ENCODE measurements around the gene IDI2.
"Not testable (repeated sequence)": the region's sequence is repeated elsewhere in the genome, so short reads cannot be mapped to it uniquely, and the experiment has no call there.

IDI2 gene

GRCh38 chr10:1047937-1048336 lies 22.3 kb upstream of the IDI2 start:
- DNase-seq (ENCODE audit: low read depth in 2 of 2) = no peak

- DNase-seq (ENCODE audit: low read depth in 2 of 2) = no peak
Observed at GRCh38 chr10:1045415-1045814, 19.8 kb upstream of the IDI2 start.

- DNase-seq (ENCODE audit: low read depth in 2 of 2) = no peak
Observed at GRCh38 chr10:1044964-1045363, 19.3 kb upstream of the IDI2 start.

GRCh38 chr10:1044146-1044545 lies 18.5 kb upstream of the IDI2 start:
- no peak for DNase-seq (ENCODE audit: low read depth in 2 of 2)

GRCh38 chr10:1043532-1043995 lies 17.9 kb upstream of the IDI2 start:
- DNase-seq (ENCODE audit: low read depth in 2 of 2) = no peak

- no peak for DNase-seq (ENCODE audit: low read depth in 2 of 2)
Observed at GRCh38 chr10:1041514-1041913, 15.9 kb upstream of the IDI2 start.

- no peak for DNase-seq (ENCODE audit: low read depth in 2 of 2)
Observed at GRCh38 chr10:1040133-1040532, 14.5 kb upstream of the IDI2 start.

GRCh38 chr10:1038769-1039168 lies 13.1 kb upstream of the IDI2 start:
- DNase-seq (ENCODE audit: low read depth in 2 of 2) = not testable (repeated sequence)

GRCh38 chr10:1037098-1037497 lies 11.4 kb upstream of the IDI2 start:
- DNase-seq (ENCODE audit: low read depth in 2 of 2) = no peak

- no peak for DNase-seq (ENCODE audit: low read depth in 2 of 2)
Observed at GRCh38 chr10:1036341-1036791, 10.7 kb upstream of the IDI2 start.

- DNase-seq (ENCODE audit: low read depth in 2 of 2) = no peak
Observed at GRCh38 chr10:1035201-1035600, 9.5 kb upstream of the IDI2 start.

- no peak for DNase-seq (ENCODE audit: low read depth in 2 of 2)
Observed at GRCh38 chr10:1034758-1035157, 9.1 kb upstream of the IDI2 start.

- no peak for DNase-seq (ENCODE audit: low read depth in 2 of 2)
Observed at GRCh38 chr10:1033601-1034000, 7.9 kb upstream of the IDI2 start.

GRCh38 chr10:1029838-1030237 lies 4.2 kb upstream of the IDI2 start:
- DNase-seq (ENCODE audit: low read depth in 2 of 2) = no peak

GRCh38 chr10:1026578-1026977 lies 919 bp upstream of the IDI2 start:
- no peak for DNase-seq (ENCODE audit: low read depth in 2 of 2)

GRCh38 chr10:1024103-1024502 lies 1.6 kb downstream of the IDI2 start:
- no peak for DNase-seq (ENCODE audit: low read depth in 2 of 2)

GRCh38 chr10:1022413-1022812 lies 3.2 kb downstream of the IDI2 start:
- no peak for DNase-seq (ENCODE audit: low read depth in 2 of 2)

- no peak for DNase-seq (ENCODE audit: low read depth in 2 of 2)
Observed at GRCh38 chr10:1020958-1021357, 4.7 kb downstream of the IDI2 start.

- no peak for DNase-seq (ENCODE audit: low read depth in 2 of 2)
Observed at GRCh38 chr10:1020460-1020859, 5.2 kb downstream of the IDI2 start.

- DNase-seq (ENCODE audit: low read depth in 2 of 2) = no peak
Observed at GRCh38 chr10:1019362-1019761, 6.3 kb downstream of the IDI2 start.

GRCh38 chr10:1015688-1016087 lies 10.0 kb downstream of the IDI2 start:
- no peak for DNase-seq (ENCODE audit: low read depth in 2 of 2)

GRCh38 chr10:1011696-1012095 lies 14.0 kb downstream of the IDI2 start:
- DNase-seq (ENCODE audit: low read depth in 2 of 2) = no peak

GRCh38 chr10:1010703-1011102 lies 15.0 kb downstream of the IDI2 start:
- DNase-seq (ENCODE audit: low read depth in 2 of 2) = no peak

- DNase-seq (ENCODE audit: low read depth in 2 of 2) = not testable (repeated sequence)
Observed at GRCh38 chr10:1009947-1010346, 15.7 kb downstream of the IDI2 start.

GRCh38 chr10:1009071-1009494 lies 16.6 kb downstream of the IDI2 start:
- no peak for DNase-seq (ENCODE audit: low read depth in 2 of 2)

Data from activated CD8-positive, alpha-beta memory T cell treated with anti-CD3 and anti-CD28 coated beads for 4 hours (primary cell).